ENCODE measurements around the gene ACTA1.

DNA sequence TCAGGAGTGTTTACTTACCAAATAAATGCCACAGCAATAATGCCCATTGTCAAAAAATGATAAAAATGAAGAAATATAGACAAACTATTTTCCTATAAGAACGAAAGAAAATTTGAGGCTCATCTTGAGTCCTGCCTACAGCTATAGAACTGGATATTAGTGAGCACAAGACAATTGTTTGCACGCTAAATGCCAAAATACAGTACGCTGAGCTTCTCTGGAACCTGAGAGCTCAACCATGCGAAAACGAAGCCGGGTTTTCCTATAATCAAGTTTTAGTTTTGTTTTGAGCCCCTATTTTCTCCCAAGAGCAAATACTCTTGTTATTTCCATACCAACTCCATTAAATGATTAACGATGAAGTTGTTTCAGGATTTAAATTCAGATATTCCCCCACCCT lies 49.1 kb downstream of the ACTA1 start:
- TF ChIP-seq, protein P1, sequence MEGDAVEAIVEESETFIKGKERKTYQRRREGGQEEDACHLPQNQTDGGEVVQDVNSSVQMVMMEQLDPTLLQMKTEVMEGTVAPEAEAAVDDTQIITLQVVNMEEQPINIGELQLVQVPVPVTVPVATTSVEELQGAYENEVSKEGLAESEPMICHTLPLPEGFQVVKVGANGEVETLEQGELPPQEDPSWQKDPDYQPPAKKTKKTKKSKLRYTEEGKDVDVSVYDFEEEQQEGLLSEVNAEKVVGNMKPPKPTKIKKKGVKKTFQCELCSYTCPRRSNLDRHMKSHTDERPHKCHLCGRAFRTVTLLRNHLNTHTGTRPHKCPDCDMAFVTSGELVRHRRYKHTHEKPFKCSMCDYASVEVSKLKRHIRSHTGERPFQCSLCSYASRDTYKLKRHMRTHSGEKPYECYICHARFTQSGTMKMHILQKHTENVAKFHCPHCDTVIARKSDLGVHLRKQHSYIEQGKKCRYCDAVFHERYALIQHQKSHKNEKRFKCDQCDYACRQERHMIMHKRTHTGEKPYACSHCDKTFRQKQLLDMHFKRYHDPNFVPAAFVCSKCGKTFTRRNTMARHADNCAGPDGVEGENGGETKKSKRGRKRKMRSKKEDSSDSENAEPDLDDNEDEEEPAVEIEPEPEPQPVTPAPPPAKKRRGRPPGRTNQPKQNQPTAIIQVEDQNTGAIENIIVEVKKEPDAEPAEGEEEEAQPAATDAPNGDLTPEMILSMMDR (optimal IDR thresholded peaks at IDR 0.05 in 1 of 3, IDR thresholded peaks at IDR 0.05 in 1 of 3, conservative IDR thresholded peaks at IDR 0.05 in 1 of 3; ENCODE audit: extremely low read depth in 1 of 3, insufficient read depth in 2 of 3, low read length in 3 of 3) = no peak
- TF ChIP-seq EZH2 (IDR thresholded peaks at IDR 0.05; ENCODE audit: low read length) = no peak
